ENCODE results near the gene RNASEL. TPM values are rescaled to one million over a fixed set of nuclear protein-coding genes. Genes with fewer than 3 reads are reported as not detected.
"Not testable (repeated sequence)": the region's sequence is repeated elsewhere in the genome, so short reads cannot be mapped to it uniquely, and the experiment has no call there.

Gene RNASEL, protein sequence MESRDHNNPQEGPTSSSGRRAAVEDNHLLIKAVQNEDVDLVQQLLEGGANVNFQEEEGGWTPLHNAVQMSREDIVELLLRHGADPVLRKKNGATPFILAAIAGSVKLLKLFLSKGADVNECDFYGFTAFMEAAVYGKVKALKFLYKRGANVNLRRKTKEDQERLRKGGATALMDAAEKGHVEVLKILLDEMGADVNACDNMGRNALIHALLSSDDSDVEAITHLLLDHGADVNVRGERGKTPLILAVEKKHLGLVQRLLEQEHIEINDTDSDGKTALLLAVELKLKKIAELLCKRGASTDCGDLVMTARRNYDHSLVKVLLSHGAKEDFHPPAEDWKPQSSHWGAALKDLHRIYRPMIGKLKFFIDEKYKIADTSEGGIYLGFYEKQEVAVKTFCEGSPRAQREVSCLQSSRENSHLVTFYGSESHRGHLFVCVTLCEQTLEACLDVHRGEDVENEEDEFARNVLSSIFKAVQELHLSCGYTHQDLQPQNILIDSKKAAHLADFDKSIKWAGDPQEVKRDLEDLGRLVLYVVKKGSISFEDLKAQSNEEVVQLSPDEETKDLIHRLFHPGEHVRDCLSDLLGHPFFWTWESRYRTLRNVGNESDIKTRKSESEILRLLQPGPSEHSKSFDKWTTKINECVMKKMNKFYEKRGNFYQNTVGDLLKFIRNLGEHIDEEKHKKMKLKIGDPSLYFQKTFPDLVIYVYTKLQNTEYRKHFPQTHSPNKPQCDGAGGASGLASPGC
- total RNA-seq = 1 to 10 TPM; 2.7 to 8.4 TPM

DNA sequence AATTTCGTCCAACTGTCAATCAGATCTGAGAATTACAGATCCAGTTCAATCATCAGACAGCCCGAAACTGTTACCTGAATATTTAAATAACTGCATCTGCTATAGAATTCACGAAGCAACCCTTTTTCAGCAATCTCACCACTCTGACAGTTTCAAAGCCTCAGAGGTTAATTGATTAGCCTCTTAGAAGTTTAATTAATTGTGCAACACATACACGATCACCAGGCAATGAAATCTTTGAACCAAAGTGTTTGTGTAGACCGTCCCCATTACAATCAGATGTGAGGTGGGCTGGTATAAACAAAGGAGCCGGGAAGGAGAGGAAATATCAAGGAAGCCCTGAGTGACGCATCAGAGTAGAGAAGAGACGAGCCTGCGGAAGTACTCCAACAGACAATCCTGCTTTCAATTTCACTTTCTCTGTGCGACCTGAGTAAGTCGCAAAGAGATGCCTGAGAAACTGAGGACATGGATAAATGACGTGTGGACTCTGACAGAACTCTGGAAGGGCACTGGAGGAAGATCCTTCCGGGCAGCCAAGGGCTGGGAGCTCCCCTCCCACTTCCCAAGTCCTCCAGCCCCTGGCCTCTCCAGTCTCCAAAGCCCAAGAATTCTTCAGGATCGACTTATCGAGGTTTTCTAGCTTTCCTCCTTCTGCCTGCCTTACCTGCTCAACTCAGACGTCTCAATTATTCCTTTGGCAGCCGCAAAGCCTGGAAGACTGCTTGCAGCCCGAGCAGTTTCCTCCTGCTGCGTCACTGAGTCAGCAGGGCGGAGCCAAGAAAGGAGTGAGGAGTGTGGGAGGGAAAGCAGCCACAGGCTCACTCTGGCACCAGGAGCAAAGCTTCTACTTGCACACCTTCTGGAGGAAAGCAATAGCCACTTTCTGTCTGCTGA, at the start of gene RNASEL:
RNASEL (minus strand) TSS at position 757 of the 897 bp plus-strand sequence. CDS start 2,450 bp downstream, outside the sequence.
- peak; percentile 94 for ATAC-seq (replicated peaks)
- peaks cover 17% of the 10 kb centered on the region for H3K4me1 Mint-ChIP-seq
- peak within 1 kb of the TSS; percentile 96 for H3K27ac Mint-ChIP-seq
- H3K9me3 Mint-ChIP-seq = no peaks in the 10 kb centered on the region
- peaks cover 9% of the 10 kb centered on the region for H3K36me3 Mint-ChIP-seq (ENCODE audit: low read depth)
- peak within 1 kb of the TSS; percentile 92 for H3K4me3 Mint-ChIP-seq
- H3K27me3 Mint-ChIP-seq = no peaks in the 10 kb centered on the region

DNA sequence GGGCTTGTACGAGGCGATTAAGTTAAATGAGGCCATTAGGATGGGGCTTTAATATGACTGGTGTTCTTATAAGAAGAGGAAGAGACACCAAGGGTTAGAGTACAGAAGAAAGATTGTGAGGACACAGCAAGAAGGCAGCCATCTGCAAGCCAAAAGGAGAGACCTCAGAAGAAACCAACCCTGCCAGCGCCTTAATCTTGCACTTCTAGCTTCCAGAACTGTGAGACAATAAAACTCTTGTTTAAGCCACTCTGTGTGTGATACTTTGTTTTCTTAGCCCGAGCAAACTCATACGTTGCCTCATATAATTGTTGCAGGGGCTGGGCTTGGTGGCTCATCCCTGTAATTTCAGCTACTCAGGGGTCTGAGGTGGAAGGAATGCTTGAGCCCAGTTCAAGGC, 48.7 kb upstream of the RNASEL start:
- Mint-ChIP-seq H3K27ac (no peak overlapping the region), H3K4me1 (peaks cover 3% of the 10 kb centered on the region), H3K36me3 (ENCODE audit: low read depth) (no peaks in the 10 kb centered on the region), H3K9me3 (no peaks in the 10 kb centered on the region), H3K4me3 (no peak overlapping the region), H3K27me3 (peaks cover 11% of the 10 kb centered on the region)
- ATAC-seq (replicated peaks) = no peak

DNA sequence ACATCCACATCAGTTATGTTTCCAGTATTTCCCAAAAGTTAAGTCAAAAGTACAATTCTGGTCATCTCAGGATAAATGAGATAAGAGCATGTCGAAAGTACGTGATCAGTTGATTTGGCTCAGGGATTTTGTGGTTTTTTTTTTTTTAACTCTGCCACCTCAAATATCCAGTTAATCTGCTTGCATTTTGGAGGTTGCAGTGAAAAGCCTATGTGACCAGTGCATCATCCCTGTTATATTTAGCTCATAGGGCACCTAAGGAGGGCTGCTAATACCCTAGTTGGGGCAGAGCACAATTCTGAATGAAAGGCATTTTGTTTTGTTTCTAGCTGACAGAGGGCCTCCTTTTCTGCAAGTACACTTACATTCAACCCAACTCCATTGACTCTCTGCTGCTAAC, 46.8 kb upstream of the RNASEL start:
- no peak overlapping the region for H3K4me3 Mint-ChIP-seq
- no peak for ATAC-seq (replicated peaks)

DNA sequence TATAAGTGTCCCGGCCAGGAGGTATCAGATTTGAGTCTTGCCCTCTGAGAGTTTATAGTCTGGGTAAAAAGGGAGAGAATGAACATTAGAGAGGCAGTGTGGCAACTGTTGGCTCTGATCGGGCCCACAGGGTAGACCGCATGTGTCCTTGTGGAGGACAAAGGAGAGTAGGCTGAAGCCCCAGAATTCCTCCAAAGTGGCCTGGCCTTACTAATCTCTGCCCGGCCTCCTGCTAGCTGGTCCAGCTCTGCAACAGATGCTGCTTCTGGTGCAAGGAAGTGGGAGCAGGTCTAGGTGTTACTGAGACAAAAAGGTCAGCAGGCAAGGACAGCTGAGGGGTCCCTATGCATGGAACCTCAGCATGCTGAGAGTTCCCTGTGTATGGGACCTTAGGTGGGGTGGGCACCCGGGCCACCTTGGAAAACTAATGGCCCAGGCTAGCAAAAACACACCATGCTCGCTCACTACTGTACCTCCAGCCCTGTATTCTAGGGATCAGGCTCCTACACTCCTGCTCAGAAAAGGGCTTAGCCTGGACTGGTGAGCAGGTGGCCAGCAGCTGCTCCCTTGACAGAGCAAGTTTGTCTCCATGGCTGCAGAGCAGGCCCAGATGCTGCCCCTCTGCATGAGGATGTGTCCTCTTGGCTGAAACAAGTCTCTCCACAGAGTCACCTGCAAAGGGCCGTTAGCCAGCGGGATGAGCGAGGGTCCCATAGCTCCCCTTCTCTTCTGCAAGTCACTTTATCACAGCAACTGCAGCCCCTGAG, 45.4 kb upstream of the RNASEL start:
- H3K27me3 Mint-ChIP-seq = peaks cover 11% of the 10 kb centered on the region
- H3K9me3 Mint-ChIP-seq = no peaks in the 10 kb centered on the region

More for the DNA sequence above, 46.8 kb upstream of the RNASEL start:
- Mint-ChIP-seq H3K9me3 (no peaks in the 10 kb centered on the region), H3K27me3 (peaks cover 11% of the 10 kb centered on the region), H3K4me1 (peaks cover 13% of the 10 kb centered on the region), H3K36me3 (ENCODE audit: low read depth) (no peaks in the 10 kb centered on the region), H3K27ac (no peak overlapping the region)

GRCh38 chr1:182633657-182634281, 44.7 kb upstream of the RNASEL start:
- Mint-ChIP-seq H3K27me3 (peaks cover 11% of the 10 kb centered on the region), H3K36me3 (ENCODE audit: low read depth) (no peaks in the 10 kb centered on the region), H3K4me3 (no peak overlapping the region), H3K4me1 (peaks cover 30% of the 10 kb centered on the region), H3K27ac (no peak overlapping the region), H3K9me3 (no peaks in the 10 kb centered on the region)
- ATAC-seq (replicated peaks) = no peak

More for the DNA sequence above, 45.4 kb upstream of the RNASEL start:
- Mint-ChIP-seq H3K36me3 (ENCODE audit: low read depth) (no peaks in the 10 kb centered on the region), H3K4me1 (peaks cover 24% of the 10 kb centered on the region), H3K27ac (no peak overlapping the region), H3K4me3 (no peak overlapping the region)
- no peak for ATAC-seq (replicated peaks)

DNA sequence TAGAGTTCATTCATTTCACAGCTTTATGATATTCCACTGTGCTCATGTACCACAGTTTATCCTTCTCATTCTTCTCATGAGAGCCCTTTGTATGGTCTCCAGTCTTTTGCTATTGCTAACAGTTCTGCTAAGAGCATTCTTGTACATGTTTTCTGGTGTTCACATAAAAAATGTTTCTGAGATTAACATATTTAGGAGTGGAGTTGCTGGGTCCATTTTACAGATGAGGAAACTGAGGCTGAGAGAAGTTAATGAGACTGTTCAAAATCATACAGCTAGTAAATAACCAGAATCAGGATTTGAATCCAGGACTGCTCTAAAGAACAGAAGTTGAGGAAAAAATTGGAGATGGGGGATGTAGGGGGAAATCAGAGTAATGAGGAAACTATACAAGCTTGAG, 44.0 kb upstream of the RNASEL start:
- no peak for ATAC-seq (replicated peaks)
- no peaks in the 10 kb centered on the region for H3K9me3 Mint-ChIP-seq
- peaks cover 11% of the 10 kb centered on the region for H3K27me3 Mint-ChIP-seq
- peaks cover 30% of the 10 kb centered on the region for H3K4me1 Mint-ChIP-seq
- H3K27ac Mint-ChIP-seq = no peak overlapping the region
- H3K36me3 Mint-ChIP-seq (ENCODE audit: low read depth) = no peaks in the 10 kb centered on the region
- H3K4me3 Mint-ChIP-seq = no peak overlapping the region

DNA sequence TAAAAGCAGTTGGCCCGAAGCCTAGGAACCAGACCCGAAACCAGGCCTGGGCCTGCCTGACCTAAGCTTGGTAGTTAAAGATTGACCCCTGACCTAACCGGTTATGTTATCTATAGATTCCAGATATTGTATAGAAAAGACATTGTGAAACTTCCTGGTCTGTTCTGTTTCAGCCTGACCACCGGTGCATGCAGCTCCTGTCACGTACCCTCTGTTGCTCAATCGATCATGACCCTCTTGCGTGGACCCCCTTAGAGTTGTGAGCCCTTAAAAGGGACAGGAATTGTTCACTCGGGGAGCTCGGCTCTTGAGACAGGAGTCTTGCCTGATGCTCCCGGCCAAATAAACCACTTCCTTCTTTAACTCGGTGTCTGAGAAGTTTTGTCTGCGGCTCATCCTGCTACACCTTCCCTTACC, 43.4 kb upstream of the RNASEL start:
- peak overlapping the region; percentile 62 for H3K4me3 Mint-ChIP-seq
- not testable (repeated sequence) for H3K9me3 Mint-ChIP-seq; H3K27ac Mint-ChIP-seq; ATAC-seq (replicated peaks); H3K27me3 Mint-ChIP-seq; H3K36me3 Mint-ChIP-seq (ENCODE audit: low read depth)
- peaks cover 30% of the 10 kb centered on the region for H3K4me1 Mint-ChIP-seq

GRCh38 chr1:182631954-182632353, 42.9 kb upstream of the RNASEL start:
- Mint-ChIP-seq H3K36me3 (ENCODE audit: low read depth) (no peaks in the 10 kb centered on the region), H3K4me3 (peak overlapping the region; percentile 62)

DNA sequence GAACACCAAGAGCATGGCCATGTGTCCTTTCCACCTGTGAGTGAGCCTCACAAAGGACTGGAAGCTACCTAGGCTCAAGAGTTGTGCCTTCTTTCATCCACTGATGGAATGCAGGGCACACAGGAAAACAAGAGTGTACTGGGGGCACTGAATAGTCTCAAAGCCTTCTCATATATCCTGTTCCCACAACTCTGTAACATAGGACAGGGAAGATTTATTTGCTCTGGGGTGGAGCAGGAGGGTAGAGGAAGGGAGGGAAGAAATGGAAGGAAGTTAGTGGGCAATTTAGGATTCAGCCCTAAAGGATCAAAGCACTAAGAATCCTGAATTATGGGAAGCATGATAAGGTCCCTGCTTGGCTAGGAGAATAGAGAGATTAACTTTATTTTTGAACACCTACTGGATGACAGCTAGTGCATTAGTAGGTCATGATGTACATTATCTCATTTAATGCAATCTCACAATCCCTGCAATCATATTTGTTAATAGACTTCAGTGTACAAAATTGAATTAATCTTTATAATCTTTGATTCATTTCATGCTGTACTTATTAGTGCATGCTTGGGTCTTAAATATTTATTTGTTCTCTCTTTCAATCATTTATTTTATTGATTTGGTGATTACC, 42.1 kb upstream of the RNASEL start:
- ATAC-seq (replicated peaks) = no peak
- peaks cover 6% of the 10 kb centered on the region for H3K27me3 Mint-ChIP-seq
- peaks cover 33% of the 10 kb centered on the region for H3K4me1 Mint-ChIP-seq
- H3K4me3 Mint-ChIP-seq = no peak overlapping the region
- no peaks in the 10 kb centered on the region for H3K36me3 Mint-ChIP-seq (ENCODE audit: low read depth)
- no peaks in the 10 kb centered on the region for H3K9me3 Mint-ChIP-seq
- H3K27ac Mint-ChIP-seq = no peak overlapping the region

More at GRCh38 chr1:182631954-182632353, 42.9 kb upstream of the RNASEL start:
- peaks cover 30% of the 10 kb centered on the region for H3K4me1 Mint-ChIP-seq
- peaks cover 6% of the 10 kb centered on the region for H3K27me3 Mint-ChIP-seq
- ATAC-seq (replicated peaks) = no peak
- no peaks in the 10 kb centered on the region for H3K9me3 Mint-ChIP-seq
- no peak overlapping the region for H3K27ac Mint-ChIP-seq

DNA sequence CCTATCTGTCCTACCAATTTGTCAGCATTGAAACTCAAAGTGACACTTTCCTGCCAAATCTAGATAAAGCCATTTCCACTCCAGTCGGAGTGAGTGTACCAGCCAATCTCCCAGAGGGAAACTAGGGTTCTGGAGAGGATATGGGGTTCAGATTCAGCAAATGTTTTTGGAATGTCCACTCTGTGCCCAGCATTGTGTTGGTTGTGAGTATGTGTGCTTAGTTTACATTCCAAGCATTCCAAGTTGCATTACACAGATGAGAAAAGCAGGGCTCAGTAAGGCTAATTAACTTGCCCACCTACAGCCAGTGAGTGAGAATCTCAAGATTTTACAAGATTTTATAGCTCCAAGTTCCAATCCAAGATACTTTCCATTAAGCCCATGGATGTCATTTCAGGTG, 41.5 kb upstream of the RNASEL start:
- H3K4me1 Mint-ChIP-seq = peaks cover 34% of the 10 kb centered on the region
- ATAC-seq (replicated peaks) = no peak
- no peaks in the 10 kb centered on the region for H3K36me3 Mint-ChIP-seq (ENCODE audit: low read depth)
- H3K27ac Mint-ChIP-seq = peak overlapping the region; percentile 45
- peaks cover under 1% of the 10 kb centered on the region for H3K27me3 Mint-ChIP-seq
- no peaks in the 10 kb centered on the region for H3K9me3 Mint-ChIP-seq
- H3K4me3 Mint-ChIP-seq = peak overlapping the region; percentile 53

- no peaks in the 10 kb centered on the region for H3K36me3 Mint-ChIP-seq (ENCODE audit: low read depth)
These were observed 40.5 kb upstream of the RNASEL start for GRCh38 chr1:182629499-182630096.

DNA sequence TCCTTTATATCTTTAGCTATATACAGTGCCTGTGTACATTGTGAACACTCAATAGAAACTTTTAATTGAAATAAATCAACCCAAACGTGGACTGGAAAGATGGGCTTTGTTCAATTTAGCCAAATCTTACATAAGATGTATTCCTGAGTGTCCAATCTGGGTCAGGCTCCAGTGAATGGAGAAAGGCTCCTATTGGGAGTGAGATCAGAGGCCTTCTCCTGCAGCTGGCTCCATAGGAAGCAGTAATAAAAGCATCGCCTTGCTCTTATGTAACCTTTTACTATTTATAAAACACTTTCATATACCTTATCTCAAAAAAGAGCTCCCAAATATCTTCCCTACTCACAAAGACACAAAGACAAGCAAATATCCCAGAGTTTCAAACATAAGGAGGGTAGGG, 40.0 kb upstream of the RNASEL start:
- no peak for ATAC-seq (replicated peaks)
- Mint-ChIP-seq H3K36me3 (ENCODE audit: low read depth) (no peaks in the 10 kb centered on the region), H3K9me3 (no peaks in the 10 kb centered on the region), H3K27ac (peak overlapping the region; percentile 45), H3K4me3 (peak overlapping the region; percentile 53), H3K4me1 (peaks cover 47% of the 10 kb centered on the region), H3K27me3 (no peaks in the 10 kb centered on the region)

More at GRCh38 chr1:182629499-182630096, 40.5 kb upstream of the RNASEL start:
- Mint-ChIP-seq H3K27me3 (no peaks in the 10 kb centered on the region), H3K9me3 (no peaks in the 10 kb centered on the region), H3K4me1 (peaks cover 44% of the 10 kb centered on the region), H3K4me3 (peak overlapping the region; percentile 53), H3K27ac (peak overlapping the region; percentile 45)
- ATAC-seq (replicated peaks) = peak; percentile 96
